C4-2B (cell line): ENCODE data around the gene DOCK6.

ENCODE experiments used
- CTCF ChIP-seq: fragments of 450-650 bp; conservative IDR thresholded peaks from 2 replicates; pipeline ENCODE4 v1.5.1; 2017; ENCODE audit warnings: mild to moderate bottlenecking
- ZFX ChIP-seq: fragments of 450-650 bp; IDR thresholded peaks from 2 replicates; pipeline ENCODE4 v1.6.1; 2017

- TF ChIP-seq CTCF: no peak
- no peak for TF ChIP-seq ZFX
Observed at GRCh38 chr19:11239377-11240000, 22.8 kb downstream of the DOCK6 start, which contains the start of gene ANGPTL8.
